Neural crest cell (in vitro differentiated cells): ENCODE data around the gene RGS11. TPM values are rescaled to one million over a fixed set of nuclear protein-coding genes. Genes with fewer than 3 reads are reported as not detected.

ENCODE experiments used
- DNase-seq: peaks from one replicate; pipeline ENCODE4 v3.0.0; 2021; ENCODE audit warnings: low read depth, mixed read lengths, low spot score
- H3K27ac Mint-ChIP-seq: one replicate; pipeline ENCODE4 v1.8.0; 2021; ENCODE audit warnings: mild to moderate bottlenecking, mixed read lengths; ENCODE audit not compliant: unreplicated experiment
- H3K27me3 Mint-ChIP-seq: 2 replicates; pipeline ENCODE4 v1.8.0; 2021; ENCODE audit warnings: low read depth, mild to moderate bottlenecking, mixed read lengths
- H3K36me3 Mint-ChIP-seq: 2 replicates; pipeline ENCODE4 v1.8.0; 2021; ENCODE audit warnings: low read depth, mild to moderate bottlenecking, mixed read lengths
- H3K4me1 Mint-ChIP-seq: 2 replicates; pipeline ENCODE4 v1.8.0; 2021; ENCODE audit warnings: mixed read lengths
- H3K4me3 Mint-ChIP-seq: one replicate; pipeline ENCODE4 v1.8.0; 2021; ENCODE audit warnings: mild to moderate bottlenecking, mixed read lengths
- H3K9me3 Mint-ChIP-seq: 2 replicates; pipeline ENCODE4 v1.8.0; 2021; ENCODE audit warnings: mixed read lengths
- total RNA-seq: library from RNA; stranded (reverse); gene quantifications from 2 replicates; pipeline ENCODE4 v1.2.1, GENCODE V29; 2021
- TF ChIP-seq, protein P1 (sequence below): fragments of 200-600 bp; sonication (generic); conservative IDR thresholded peaks from 2 replicates; pipeline ENCODE4 v1.5.0; 2021; ENCODE audit warnings: antibody characterized with exemption, mild to moderate bottlenecking

The RGS11 gene
- total RNA-seq, 1 donor from 2014 or later, result 2.8 TPM

DNA sequence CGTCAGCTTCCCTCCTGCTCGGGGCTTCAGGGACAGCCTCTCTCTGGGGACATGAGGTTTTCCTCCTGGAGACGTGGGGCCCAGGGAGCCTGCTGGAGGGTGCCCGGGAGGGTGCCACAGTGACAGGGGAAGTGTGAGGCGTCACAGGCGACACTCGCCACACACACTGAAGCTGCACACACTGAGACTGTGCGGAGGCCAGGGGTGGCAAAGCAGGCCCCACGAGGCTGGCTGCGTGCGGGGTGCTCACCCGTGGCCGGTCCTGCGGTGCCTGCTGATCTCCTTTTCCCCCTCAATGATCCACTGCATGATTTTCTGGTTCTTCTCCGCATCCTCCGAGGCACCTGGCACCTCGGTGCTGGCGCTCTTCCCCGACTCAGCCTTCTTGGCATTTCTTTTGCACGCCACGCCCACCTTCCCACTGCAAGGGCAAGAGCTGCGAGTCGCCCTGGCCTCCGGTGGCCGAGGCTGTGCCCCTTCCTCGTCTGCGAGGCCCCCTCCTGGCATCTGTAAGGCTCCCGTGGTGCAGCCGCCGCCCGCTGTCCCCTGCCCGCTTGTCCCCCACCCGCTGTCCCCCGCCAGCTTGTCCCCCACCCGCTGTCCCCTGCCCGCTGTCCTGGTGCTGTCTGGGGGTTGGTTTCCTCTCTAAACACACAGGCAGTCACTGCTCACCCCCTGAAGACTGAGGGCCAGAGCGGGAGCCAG, 21.2 kb upstream of the RGS11 start:
- no peak overlapping the region for H3K27ac Mint-ChIP-seq
- no peak overlapping the region for H3K4me3 Mint-ChIP-seq

GRCh38 chr16:296276-296675, 20.5 kb upstream of the RGS11 start:
- Mint-ChIP-seq H3K27ac (no peak overlapping the region), H3K4me1 (no peaks in the 10 kb centered on the region), H3K9me3 (no peaks in the 10 kb centered on the region), H3K36me3 (no peaks in the 10 kb centered on the region), H3K4me3 (no peak overlapping the region), H3K27me3 (no peaks in the 10 kb centered on the region)
- DNase-seq, result no peak
- TF ChIP-seq, protein P1, sequence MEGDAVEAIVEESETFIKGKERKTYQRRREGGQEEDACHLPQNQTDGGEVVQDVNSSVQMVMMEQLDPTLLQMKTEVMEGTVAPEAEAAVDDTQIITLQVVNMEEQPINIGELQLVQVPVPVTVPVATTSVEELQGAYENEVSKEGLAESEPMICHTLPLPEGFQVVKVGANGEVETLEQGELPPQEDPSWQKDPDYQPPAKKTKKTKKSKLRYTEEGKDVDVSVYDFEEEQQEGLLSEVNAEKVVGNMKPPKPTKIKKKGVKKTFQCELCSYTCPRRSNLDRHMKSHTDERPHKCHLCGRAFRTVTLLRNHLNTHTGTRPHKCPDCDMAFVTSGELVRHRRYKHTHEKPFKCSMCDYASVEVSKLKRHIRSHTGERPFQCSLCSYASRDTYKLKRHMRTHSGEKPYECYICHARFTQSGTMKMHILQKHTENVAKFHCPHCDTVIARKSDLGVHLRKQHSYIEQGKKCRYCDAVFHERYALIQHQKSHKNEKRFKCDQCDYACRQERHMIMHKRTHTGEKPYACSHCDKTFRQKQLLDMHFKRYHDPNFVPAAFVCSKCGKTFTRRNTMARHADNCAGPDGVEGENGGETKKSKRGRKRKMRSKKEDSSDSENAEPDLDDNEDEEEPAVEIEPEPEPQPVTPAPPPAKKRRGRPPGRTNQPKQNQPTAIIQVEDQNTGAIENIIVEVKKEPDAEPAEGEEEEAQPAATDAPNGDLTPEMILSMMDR, result no peak

More for the DNA sequence above, 21.2 kb upstream of the RGS11 start:
- Mint-ChIP-seq H3K27me3 (no peaks in the 10 kb centered on the region), H3K9me3 (no peaks in the 10 kb centered on the region), H3K4me1 (no peaks in the 10 kb centered on the region), H3K36me3 (no peaks in the 10 kb centered on the region)
- DNase-seq, result no peak
- TF ChIP-seq, protein P1, result no peak

GRCh38 chr16:293043-293775, 17.5 kb upstream of the RGS11 start:
- Mint-ChIP-seq H3K4me1 (no peaks in the 10 kb centered on the region), H3K27me3 (no peaks in the 10 kb centered on the region), H3K36me3 (no peaks in the 10 kb centered on the region), H3K4me3 (no peak overlapping the region), H3K9me3 (no peaks in the 10 kb centered on the region), H3K27ac (no peak overlapping the region)
- TF ChIP-seq, protein P1, result no peak
- DNase-seq, result no peak

DNA sequence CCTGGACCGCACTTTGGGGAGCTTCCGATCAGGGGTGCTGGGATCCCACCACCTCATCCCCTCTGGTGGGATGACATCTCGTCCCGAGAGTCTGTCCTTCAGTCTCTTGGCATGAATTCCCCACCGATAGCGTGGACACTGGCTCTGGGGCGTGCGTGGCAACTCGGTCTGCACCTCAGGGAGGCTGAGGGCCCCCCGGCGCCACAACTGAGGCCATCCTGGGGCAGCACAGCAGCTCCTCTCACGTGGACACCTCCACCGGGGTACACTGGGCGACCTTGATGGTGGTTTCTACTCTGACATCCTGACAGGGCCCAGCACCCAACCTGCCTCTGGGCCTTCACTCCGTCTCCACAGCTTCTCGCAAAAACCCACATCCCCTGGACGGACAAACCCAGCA, 15.8 kb upstream of the RGS11 start:
- TF ChIP-seq, protein P1, result no peak
- Mint-ChIP-seq H3K27ac (no peak overlapping the region), H3K4me1 (no peaks in the 10 kb centered on the region), H3K27me3 (no peaks in the 10 kb centered on the region), H3K36me3 (peaks cover 3% of the 10 kb centered on the region), H3K4me3 (no peak overlapping the region), H3K9me3 (no peaks in the 10 kb centered on the region)
- DNase-seq, result no peak

GRCh38 chr16:290681-291405, 15.1 kb upstream of the RGS11 start:
- H3K9me3 Mint-ChIP-seq, result no peaks in the 10 kb centered on the region
- H3K36me3 Mint-ChIP-seq, result peaks cover 6% of the 10 kb centered on the region
- no peaks in the 10 kb centered on the region for H3K27me3 Mint-ChIP-seq
- TF ChIP-seq, protein P1, result no peak
- no peak overlapping the region for H3K4me3 Mint-ChIP-seq
- H3K4me1 Mint-ChIP-seq, result no peaks in the 10 kb centered on the region
- peak overlapping the region; percentile 43 for H3K27ac Mint-ChIP-seq
- no peak for DNase-seq
